ENCODE data around the gene HRCT1.

DNA sequence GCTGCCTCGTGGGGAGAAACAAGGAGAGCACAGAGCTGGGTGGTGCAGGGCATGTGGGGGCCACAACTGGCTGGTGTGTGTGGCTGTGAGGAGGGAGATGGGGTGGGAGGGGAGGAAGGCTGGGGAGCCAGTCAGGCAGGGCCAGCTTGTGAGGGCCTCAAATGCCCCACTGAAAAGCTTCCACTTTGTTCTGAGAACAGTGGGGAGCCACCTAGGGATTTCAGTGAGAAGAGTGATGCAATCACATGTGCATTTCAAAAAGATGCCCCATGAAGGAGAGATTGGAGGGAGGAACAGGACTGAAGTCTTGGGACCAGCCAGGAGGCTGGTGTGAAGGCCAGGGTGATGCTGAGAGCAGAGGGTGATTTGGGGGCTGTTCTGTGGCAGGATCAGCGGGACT, 37.1 kb upstream of the HRCT1 start:
- no peak for TF ChIP-seq POLR2A (IDR thresholded peaks at IDR 0.05)
- TF ChIP-seq, protein P1, sequence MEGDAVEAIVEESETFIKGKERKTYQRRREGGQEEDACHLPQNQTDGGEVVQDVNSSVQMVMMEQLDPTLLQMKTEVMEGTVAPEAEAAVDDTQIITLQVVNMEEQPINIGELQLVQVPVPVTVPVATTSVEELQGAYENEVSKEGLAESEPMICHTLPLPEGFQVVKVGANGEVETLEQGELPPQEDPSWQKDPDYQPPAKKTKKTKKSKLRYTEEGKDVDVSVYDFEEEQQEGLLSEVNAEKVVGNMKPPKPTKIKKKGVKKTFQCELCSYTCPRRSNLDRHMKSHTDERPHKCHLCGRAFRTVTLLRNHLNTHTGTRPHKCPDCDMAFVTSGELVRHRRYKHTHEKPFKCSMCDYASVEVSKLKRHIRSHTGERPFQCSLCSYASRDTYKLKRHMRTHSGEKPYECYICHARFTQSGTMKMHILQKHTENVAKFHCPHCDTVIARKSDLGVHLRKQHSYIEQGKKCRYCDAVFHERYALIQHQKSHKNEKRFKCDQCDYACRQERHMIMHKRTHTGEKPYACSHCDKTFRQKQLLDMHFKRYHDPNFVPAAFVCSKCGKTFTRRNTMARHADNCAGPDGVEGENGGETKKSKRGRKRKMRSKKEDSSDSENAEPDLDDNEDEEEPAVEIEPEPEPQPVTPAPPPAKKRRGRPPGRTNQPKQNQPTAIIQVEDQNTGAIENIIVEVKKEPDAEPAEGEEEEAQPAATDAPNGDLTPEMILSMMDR (IDR thresholded peaks at IDR 0.05), result no peak

Measured in breast epithelium (tissue), 3 donors.